Measurements from ENCODE around the gene HOXD9.

HOXD9 gene

DNA sequence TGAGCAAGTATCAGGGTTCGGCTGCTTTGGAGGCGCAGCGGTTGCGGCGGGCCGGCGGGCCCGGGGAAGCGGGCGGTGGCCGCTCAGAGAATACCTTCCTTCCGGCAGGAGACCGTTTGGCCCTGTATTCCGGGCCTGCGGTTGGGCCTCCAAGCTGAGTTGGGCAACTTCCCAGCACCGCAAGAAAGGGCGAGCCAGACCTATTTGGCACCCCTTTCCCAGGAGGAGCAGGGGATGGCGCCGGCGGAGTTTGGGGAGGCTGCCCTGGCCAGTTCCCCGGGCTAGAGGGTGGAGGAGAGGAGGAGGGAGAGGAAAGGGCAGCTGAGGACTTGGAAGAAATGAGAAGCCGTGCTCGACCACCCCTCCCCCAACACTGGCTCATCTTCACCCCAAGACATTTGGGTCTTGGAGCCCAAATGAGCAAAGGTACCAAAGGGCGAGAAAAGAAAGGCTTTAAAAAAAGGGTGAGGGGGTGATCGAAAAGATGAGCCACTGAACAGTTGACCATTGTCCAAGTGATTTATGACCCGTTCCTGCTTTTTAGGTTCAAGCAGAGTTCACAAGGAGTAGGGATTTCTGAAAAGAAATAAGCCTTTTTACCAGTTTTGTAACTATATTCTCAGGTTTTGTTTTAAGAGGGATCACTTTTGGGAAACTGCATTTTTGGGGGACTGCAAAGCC is 43.0 kb downstream of the HOXD9 start:
- no peak for DNase-seq (ENCODE audit: low read depth in 3 of 3)

- DNase-seq (ENCODE audit: low read depth in 3 of 3), result no peak
These were observed 43.8 kb downstream of the HOXD9 start for GRCh38 chr2:176166272-176166671.

DNA sequence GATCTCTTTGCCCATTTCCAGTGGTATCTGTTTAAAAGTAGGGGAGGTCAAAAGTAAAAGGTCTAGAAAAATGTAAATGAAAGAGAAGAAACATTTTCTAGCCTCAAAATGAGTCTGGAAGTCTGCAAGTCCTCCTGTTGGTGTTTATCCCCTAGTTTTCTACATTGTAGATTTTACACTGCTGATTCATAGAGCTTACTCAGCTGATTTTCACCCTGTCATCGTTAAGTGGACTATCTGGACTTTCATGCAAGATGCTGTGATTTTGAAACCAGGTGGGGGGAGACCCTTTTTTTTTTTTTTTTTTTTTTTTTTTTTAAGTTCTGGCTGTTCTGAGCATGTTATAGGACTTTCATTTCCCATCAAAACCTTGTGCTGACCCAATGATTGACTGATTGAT is 44.9 kb downstream of the HOXD9 start:
- no peak for DNase-seq (ENCODE audit: low read depth in 3 of 3)

GRCh38 chr2:176169181-176169580 is 46.7 kb downstream of the HOXD9 start:
- DNase-seq (ENCODE audit: low read depth in 3 of 3), result no peak

GRCh38 chr2:176169711-176170110 is 47.2 kb downstream of the HOXD9 start:
- no peak for DNase-seq (ENCODE audit: low read depth in 3 of 3)

DNA sequence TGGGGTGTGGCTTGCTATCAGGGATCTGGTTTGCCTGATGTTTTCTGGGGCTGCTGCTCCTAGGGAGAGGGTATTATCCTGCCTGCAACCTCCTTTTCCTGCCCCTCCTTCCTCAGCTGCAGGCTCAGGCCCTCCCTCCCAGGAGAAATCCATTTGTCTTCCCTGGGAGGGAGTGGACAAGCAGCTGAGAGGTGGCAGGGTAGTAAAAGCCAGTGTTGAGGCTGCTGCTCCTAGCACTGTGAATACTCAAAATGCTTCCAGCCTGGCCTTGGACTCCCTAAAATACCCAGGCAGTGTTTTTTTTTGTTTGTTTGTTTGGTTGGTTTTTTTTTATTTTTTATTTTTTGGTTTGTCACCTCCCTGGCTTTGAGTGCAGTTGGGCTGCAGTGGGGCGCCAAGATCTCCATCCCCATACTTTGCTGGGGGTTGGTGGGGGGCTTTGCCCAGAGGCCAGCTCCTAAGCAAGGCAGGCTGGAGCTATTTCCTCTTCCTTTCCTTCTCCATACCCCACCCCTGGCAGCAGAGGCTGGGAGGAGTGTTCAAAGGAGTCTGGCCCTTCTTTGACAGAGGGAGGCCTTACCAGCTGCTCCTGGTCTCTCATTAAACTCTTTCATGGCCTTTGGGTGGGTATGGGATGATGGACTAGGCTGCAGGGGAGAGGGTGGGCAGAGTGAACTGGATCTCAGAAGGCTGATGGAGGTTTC is 48.2 kb downstream of the HOXD9 start:
- no peak for DNase-seq (ENCODE audit: low read depth in 3 of 3)

GRCh38 chr2:176171351-176172006 is 49.0 kb downstream of the HOXD9 start:
- DNase-seq (ENCODE audit: low read depth in 3 of 3), result no peak

GRCh38 chr2:176172007-176172894 is 49.7 kb downstream of the HOXD9 start:
- DNase-seq (ENCODE audit: low read depth in 3 of 3), result no peak

DNA sequence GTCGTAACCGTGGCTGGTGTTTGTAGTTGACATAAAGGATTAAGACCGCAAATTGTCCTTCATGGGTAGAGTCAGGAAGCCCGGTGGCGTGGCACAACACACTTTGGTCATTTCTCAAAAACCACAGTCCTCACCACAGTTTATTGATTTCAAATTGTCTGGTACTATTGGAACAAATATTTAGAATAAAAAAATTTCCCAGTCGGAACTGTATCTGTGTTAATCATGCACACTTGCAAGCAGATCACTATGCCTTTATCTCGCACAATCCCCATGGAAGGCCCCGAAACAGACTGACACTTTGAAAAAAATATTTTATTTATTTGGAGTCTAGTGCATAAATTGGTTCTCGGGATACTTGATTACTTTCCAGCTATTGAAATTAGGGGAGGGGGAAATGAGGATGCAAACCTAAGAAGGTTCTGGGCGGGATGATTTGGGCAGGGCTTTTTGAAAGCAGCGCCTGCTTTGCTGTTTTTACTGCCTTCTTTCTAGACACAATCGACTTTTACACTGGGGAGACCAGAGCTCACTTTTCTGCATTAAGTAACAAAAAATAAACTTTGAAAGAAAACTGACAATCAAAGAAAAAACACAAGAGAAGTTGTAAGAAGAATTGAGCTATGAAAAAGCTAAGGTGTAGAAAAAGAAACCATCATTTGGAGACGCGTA is 50.5 kb downstream of the HOXD9 start:
- no peak for DNase-seq (ENCODE audit: low read depth in 3 of 3)

- no peak for DNase-seq (ENCODE audit: low read depth in 3 of 3)
These were observed 51.3 kb downstream of the HOXD9 start for GRCh38 chr2:176173567-176174381.

GRCh38 chr2:176174382-176174823 is 51.9 kb downstream of the HOXD9 start:
- DNase-seq (ENCODE audit: low read depth in 3 of 3), result no peak

Measured in stimulated activated CD4-positive, alpha-beta T cell treated with anti-CD3 and anti-CD28 coated beads, TNF-alpha, amount 100 ng/mL, for 48 hours (primary cell).